HG03521 (cell line): ENCODE measurements around the gene KCNIP3.
"Not testable (repeated sequence)": the region's sequence is repeated elsewhere in the genome, so short reads cannot be mapped to it uniquely, and the experiment has no call there.

Source experiments
- ATAC-seq: cut with Tn5 transposase; IDR thresholded peaks from one replicate; pipeline ENCODE4 v1.9.1; 2021; ENCODE audit warnings: mild to moderate bottlenecking, moderate library complexity; ENCODE audit not compliant: unreplicated experiment

The KCNIP3 gene

DNA sequence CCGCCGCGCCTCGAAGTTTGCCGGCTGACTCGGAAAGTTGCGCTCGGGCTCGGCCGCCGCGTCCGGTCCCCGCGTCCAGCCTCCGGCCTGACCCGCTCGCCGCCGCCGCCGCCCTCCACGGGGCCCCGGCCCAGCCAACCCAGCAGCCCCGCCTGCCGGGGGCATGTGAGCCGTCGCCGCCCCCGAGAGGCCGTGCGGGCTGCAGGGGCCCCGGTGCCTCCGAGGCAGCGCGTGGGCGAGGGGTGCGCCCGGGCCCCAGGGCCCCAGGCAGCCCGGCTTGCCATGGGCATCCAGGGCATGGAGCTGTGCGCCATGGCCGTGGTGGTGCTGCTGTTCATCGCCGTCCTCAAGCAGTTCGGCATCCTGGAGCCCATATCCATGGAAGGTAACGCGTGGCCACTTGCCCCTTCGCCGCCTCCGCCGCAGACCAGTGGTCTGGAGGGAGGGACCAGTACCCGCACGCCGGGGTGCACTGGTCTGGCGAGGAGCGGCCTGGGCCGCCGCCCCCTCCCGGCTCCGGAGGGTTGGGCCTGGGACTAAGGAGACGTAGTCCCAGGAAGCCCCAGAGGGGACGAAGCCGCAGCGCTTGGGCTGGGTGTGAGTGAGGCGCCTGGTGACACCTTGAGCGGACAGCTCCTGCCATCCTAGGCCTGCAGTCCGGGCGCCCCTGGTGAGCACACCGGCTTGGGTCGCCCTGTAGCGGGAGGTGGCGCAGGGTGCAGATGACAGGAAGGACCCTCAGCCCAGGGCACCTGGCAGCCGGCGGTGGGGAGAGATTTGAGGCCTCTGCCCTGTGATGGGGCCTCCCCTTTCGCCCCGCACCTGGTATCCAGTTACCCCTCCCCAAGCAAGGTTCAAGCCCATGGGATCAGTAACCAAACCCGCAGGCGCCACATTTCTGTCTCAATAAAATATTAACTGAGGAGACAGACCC, 49.9 kb downstream of the KCNIP3 start:
- no peak for ATAC-seq

DNA sequence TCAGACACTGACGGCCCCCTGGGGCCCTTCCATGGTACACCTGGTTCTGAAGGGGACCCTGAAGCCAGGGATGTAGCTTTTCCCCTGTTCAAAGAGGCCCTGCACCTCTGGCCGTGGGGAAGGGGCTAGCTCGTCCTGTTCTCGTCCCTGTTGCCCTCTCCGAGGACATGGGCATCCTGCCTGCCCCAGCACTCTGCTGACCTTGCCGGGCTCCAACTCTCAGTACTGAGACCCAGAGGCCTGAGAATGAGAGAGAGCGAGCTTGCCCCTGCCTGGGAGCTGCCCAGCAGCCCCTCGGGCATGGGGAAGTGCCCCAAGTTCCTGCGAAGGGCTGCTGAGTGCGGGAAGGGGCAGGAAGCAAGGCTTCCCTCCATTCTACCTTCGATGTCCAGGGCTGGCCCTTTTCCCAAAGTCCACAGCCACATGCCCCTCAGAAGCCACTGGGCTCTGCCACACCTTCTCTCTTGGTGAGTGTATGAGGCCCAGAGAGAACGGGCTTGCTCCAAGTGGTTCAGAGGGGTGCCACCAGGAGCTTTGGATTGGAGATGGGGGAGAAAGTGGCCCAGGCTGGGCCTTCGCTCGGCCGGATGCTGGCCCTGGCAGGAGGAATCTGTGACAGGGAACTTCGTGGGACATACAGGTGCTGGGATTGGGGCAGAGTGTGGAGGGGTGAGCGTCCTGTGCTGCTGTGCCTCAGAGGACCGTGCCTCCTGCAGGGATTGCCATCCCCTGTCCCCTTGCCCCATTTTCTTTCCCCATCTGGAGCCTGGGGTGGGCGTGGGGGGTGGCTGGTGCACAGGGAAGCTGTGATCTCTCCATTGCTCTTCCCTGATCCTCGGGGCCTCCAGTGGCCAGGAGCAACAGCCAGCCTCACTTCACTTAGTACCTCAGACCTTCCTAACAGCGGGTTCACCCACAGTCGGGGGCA, 50.8 kb downstream of the KCNIP3 start:
- ATAC-seq, result no peak

DNA sequence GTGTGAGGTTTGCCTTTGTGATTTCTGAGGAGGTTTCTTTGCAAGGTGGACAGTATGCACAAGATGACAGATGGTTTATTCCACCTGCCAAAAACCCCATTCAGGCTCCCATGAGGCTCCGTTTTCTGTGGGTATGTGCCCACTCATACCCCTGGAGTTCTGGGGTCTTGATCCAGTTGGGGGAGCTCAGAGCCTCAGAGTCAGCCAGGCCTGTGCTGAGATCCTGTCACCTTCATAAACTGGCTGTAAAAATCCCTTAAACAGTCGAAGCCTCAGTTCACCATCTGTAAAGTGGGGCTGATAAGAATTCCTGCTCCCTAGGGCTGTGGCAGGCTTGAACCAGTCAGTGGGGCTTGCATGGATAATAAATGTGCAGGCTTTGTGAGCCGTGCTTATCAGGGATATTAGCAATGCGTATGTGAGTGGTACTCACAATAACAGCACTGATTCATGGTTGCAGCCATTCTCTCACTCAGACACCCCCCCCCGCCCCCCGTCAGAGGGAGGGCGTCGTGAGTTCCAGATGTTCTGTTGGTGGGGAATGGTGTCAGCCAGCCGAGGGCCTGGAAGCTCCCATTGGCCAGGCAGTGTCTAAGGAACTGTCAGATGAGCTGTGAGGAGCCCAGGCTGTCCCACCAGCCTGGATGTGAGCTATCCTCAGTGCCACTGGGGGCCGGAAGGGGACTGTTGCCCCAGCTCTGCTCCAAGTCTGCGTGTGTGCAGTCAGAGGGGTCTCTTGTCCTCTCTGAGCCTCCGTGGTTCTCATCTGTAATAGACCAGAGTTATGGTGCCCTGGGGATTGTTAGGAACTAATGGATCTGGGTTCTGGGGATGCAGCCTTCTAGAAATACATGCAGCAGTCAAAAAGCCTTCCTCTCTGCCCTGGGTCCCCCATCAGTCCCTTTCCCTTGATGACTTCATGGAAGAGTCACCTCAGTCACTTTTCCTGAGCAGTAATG, 51.7 kb downstream of the KCNIP3 start:
- ATAC-seq, result no peak

DNA sequence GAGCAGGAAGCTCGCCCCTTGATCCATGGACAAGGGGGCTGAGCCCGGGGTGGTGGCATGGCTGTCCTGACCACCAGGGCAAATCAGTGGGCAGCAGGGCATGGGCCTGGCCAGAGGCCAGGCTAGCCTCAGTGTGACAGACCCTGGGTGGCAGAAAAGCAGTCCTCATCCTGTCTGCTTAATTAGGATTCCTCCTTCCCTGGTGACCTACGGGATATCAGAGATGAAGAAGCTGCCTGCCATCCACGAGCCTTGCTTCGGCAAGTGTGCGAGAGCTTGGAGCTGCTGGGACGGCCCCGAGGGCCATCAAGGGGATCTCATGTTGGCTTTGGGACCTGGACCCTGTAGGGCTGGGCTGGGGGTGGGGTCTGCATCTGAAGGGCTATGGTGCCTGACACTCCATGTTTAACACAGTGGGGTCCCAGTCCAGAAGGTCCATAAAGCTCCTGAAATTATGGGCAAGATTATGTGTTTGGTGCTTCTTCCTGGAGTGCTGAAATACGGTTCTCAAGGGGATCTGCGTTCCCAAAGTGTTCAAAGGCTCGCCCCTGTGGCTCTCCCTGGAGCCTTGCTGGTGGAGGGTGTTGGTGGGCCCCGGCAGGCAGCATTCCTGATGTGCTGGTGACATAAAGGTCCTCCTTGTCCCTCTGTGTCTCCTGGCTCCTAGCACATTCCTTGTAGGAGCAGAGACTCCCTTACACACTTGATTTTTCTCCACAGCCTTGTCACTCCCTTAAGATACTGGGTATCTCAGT, 52.6 kb downstream of the KCNIP3 start:
- ATAC-seq, result no peak

DNA sequence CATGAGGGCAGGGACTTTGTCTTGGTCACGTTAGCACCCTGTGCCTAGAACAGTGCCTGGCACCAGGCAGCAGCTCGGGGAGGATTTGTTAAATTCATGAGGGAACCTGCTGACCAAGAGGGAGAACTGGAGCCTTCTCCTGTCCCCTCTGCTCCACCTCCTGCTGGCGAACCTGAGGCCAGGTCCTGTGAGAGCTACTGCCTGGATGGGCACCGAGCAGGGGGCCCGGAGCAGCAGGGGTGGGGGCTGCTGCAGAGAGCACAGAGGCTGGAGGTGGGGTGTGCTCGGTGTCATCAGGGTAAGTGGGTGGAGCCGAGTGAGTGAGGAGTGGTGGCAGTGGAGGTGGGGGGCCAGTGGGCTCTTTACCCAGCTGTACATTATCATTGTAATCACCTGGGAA, 53.2 kb downstream of the KCNIP3 start:
- no peak for ATAC-seq

DNA sequence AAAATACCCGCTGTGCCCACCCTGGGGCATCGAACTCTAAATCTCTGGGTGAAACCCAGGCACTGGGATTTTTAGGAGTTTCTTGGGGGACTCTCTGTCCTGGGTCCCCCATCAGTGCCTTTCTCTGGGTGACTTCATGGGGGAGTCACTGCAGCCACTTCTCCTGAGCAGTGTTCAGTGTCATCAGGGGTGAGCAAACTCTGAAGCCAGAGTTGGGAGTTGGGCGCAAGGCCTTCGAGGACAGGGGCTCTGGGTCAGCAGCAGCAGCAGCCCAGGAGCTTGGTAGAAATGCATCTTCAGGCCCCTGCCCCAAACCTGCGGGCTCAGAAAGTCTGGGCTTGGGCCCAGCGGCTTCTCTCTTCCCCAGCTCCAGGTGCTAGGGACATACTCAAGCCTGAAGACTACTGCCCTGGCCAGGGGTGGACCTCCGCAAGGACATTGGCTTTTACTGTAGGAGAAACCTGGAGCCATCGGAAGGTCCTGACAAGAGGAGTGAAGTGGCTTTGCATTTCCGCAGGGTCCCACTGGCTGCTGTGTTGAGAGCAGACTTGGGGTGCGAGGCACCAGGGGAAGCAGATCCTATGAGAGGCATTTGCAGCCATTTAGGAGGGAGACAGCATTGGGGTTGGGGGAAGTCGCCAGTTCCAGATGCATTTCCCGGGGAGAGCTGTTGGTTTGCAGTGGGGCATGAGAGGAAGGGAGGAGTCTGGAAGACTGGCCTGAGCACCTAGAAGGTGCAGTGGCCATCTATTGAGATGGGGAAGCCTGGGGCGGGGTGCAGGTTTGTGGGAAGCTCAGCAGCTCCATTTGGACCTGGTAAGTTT, 53.8 kb downstream of the KCNIP3 start:
- no peak for ATAC-seq

DNA sequence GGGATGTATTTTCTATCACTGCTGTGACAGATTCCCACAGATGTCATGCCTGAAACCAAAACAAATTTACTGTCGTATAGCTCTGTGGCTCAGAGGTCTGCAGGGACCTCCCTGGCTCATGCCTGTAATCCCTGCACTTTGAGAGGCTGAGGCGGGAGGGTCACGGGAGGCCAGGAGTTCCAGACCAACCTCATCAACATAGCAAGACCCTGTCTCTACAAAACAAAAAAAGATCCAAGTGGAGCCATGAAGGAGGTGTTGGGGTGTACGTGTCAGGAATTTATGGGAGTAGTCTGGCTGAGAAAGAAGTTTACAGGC, 54.4 kb downstream of the KCNIP3 start:
- ATAC-seq, result no peak

DNA sequence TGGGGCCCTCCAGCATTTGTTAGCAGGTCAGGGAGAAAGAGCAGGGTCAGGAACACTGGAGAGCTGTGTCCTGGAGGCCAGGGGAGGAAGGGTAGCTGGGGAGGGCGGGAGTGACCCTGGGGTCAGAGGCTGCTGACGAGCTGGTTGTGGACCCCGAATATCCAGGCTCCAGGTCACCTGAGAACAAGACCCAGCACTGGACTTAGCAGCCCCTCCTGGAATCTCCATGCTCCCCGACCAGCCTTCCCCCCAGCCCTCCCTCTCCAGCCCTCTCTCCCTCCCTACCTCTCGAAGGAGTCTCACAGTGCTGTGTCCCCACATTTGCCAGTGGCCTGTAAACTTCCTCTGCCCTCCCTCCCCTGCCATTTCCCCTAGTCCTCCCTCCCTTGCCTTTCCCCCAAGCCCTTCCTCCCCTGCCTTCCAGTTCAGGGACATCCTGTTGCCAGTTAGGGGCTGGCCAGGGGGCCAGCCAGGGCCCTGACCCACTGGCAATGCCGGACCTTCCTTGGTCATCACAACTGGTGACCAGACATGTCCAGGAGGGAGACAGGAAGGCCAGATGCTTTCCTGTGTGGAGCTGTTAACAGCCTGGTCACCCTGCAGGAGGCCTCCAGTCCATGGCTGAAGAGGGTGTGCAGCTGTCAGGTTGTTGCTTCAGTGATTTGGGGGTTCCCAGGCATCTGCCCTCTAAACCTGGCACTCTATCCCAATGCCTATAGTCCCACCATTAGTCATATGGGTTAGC, 55.3 kb downstream of the KCNIP3 start:
- no peak for ATAC-seq

DNA sequence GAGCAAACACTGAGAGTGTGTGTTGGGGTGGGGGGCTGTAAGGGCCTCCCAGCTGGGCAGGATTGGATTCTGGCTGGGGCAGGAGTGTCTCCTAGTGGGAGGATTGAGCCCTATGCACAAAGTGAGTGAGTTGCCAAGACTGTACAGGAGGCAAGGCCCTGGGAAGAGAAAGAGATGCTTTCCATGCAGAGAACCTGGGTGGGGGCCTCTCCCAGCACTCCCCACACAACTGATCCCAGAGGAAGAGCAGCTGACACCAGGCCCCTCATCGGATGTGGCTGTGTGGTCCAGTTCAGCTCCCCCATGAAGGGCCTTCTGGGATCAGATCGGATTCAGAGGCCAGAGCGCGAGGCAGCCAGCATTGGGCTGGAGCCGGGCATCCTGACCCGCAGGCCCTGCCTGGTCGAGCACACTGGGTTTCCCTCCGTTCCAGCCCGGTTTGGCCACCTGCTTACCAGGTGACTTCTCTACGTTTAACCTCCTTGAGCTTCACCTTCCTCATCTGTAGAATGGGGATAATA, 56.0 kb downstream of the KCNIP3 start:
- ATAC-seq, result no peak

DNA sequence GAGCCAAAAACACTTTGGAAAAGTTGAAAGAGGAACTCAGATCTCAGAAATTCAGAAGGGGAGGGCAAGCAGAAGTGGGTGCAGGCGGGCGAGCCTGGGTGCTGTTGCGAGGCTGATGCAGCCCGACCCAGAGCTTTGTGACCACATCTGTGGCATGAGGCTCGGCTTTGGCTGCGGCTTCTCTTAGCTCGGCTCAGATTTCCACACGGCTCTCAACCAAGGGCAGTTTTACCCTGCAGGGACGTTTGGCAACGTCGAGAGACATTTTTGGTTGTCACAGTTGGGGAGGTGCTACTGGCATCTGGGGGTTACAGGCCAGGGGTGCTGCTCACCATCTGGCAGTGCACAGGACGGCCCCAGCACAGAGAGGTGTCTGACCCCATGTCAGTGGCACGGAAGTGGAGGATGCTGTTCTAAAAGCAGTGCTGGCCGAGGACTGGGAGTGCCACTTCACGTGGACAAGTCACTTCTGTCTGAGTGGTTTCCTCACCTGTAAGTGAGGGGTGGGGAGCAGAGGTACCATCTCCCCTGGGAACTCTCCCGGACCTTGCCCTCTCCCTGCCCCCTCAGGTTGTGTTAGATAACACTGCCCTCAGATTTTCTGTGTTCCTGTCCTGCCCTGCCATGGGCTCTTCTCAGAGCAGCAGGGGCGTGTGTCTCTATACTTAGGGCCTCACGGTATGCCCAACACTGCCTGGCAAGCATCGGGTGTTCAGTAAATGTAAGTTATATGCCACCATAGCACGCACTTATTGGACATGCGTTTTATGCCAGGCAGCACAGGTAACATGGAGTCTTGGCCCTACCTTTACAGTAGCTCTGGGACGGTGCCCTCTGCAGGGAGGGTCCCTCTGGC, 56.7 kb downstream of the KCNIP3 start:
- no peak for ATAC-seq

DNA sequence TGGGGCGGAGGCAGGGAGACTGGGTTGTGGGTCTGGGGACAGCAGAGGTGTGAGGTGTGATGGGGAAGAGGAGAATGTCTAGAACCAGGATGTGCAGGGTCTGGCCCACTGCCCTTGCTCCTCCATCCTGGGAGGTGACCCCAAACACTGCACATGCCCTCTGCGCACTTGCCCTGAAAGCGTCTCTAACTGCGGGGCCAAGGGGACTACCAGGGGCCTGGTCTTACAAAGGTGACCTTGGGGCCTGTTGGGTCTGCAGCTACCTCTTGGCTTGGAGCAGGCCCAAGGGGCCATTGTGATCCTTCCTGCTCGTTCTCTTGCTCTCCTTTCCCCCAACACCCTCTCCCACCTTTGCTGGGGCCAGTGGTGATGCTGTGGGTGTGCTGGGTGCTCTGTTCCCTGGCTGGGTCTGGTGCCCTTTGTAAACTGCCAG, 57.3 kb downstream of the KCNIP3 start:
- ATAC-seq, result no peak

DNA sequence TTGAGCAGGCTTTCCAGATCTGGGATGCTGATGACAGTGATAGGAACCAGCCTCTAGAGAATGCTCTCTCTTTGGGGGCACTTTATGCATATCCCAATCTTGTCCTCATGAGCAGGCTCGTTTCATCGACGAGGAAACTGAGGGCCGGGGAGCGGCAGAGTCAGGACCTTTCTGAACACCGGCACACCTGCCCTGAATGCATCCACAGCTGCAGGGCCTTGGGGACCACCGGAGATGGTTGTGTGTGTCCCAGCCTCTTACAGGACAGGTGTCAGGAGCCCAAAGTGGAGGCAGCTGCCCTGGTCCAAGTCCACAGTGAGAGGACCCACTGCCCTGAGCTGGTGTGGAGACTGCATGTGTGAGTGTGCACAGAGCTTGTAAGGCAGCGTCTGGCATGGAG, 57.8 kb downstream of the KCNIP3 start:
- no peak for ATAC-seq

DNA sequence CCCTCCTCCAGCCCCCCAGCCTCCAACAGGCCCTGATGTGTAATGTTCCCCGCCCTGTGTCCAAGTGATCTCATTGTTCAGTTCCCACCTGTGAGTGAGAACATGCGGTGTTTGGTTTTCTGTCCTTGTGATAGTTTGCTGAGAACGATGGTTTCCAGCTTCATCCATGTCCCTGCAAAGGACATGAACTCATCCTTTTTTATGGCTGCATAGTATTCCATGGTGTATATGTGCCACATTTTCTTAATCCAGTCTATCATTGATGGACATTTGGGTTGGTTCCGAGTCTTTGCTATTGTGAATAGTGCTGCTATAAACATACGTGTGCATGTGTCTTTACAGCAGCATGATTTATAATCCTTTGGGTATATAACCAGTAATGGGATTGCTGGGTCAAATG, 58.3 kb downstream of the KCNIP3 start:
- not testable (repeated sequence) for ATAC-seq

DNA sequence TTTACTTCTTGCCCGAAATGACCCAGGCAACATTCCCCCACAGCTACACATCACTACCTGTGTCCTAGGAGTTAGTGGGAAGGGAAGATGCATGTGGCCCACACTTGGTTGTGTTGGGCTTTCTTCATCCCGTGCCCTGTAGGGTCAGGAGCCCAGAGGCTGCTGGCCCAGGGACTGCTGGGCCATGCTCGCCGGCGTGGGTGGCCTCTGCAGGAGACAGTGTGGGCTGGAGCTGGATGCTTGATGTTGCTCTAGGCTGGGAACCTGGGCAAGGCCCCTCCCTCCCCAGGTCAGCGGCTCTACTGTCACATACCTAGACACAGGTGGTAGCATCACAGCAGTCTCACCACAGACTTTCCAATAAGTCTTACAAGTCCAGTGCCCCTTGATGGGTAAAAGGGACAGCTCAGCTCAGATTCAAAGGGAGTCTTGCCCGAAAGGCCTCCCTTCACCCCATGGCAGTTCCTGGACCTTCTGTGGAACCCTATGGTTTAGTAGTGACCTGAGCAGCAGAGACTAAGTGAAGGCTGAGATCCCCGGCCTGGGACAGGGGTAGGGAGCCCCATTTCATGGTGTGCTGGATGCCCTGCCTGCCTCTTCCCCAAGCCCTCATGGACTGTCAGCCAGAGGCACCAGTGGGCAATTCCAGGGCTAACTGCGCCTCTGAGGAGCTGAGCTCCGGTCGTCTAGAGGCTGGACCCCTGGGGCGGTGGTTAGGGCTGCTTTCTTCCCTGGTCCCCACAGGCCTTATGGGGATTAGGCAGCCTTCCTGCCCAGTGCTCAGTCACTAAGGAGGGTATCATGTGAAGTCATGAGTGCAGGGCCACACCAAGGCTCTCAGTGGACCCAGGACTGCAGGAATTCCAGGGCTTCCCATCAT, 59.9 kb downstream of the KCNIP3 start:
- ATAC-seq, result no peak

DNA sequence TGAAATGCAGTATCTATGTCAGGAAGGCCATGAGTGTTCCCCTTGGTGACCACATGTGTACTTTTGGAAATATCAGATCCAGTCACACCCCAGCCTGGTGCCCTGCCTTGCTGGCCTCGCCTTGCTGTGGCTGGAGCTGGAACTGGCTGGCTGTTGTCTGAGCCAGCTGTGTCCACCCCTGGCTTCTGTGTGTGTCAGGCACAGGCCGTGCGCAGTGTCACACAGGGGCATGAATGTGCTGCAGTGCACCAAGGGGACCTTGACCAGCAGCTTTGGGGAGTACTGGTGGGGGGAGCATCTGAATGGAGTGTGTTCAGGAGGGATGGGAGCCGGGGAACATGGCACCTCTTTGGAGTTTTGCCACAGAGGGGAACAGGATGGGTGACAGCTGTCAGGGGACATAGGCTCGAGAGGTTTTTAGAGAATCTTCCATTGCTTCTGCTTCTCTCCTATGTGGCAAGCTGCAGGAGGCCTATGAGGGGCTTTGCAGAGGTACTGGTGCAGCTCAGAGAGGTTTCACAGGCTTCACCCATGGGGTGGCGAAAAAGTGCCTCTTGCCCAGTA, 60.7 kb downstream of the KCNIP3 start:
- ATAC-seq, result no peak

DNA sequence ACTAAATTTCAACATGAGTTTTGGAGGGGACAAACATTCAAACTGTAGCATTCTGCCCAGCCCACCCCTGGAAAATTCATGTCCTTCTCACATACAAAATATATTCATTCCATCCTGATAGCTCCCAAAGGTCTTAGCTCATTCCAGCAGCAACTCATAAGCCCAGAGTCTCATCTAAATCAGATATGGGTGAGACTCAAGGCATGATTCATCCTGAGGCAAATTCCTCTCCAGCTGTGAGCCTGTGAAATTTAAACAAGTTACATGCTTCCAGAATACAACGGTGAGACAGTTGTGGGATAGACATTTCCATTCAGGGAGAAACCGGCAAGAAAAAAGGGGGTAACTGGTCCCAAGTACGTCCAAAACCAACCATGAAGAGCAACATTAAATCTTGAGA, 61.9 kb downstream of the KCNIP3 start:
- ATAC-seq, result no peak
